ENCODE data around the gene EFTUD2.

GRCh38 chr17:44837196-44837595, 62.0 kb downstream of the EFTUD2 start:
- no peak for TF ChIP-seq EZH2 (IDR thresholded peaks at IDR 0.05; ENCODE audit: insufficient read depth, poor library complexity, severe bottlenecking)
- no peak for TF ChIP-seq EZH2phosphoT487 (IDR thresholded peaks at IDR 0.05; ENCODE audit: insufficient read depth, low read depth)

Data from GM23248 (cell line).